Mesenchymal stem cell (in vitro differentiated cells and primary cell): ENCODE measurements around the gene SAA4.
"Not testable (repeated sequence)": the region's sequence is repeated elsewhere in the genome, so short reads cannot be mapped to it uniquely, and the experiment has no call there.

Source experiments
- DNase-seq: peaks from one replicate; pipeline ENCODE4 v3.0.0-alpha.2; 2013
- H2AFZ ChIP-seq: one replicate; pipeline ENCODE4 v1.6.1; 2013; ENCODE audit warnings: low read depth, mild to moderate bottlenecking, control low read depth, inconsistent platforms, low read length, moderate library complexity
- H2AK5ac ChIP-seq: 2 replicates; pipeline ENCODE4 v1.6.1; 2013; ENCODE audit warnings: low read length, moderate library complexity, mild to moderate bottlenecking, inconsistent platforms; ENCODE audit not compliant: severe bottlenecking
- H2BK120ac ChIP-seq: one replicate; pipeline ENCODE4 v1.6.1; 2013; ENCODE audit warnings: low read depth, mild to moderate bottlenecking, inconsistent platforms, low read length, moderate library complexity
- H2BK12ac ChIP-seq, 2 experiments: one replicate each; pipeline ENCODE4 v1.6.1; 2013; ENCODE audit warnings: inconsistent platforms in 2 of 2, low read length in 2 of 2, mild to moderate bottlenecking in 2 of 2, moderate library complexity in 2 of 2, control low read depth in 1 of 2
- H2BK15ac ChIP-seq: one replicate; pipeline ENCODE4 v1.6.1; 2013; ENCODE audit warnings: mild to moderate bottlenecking, low read depth, inconsistent platforms; ENCODE audit not compliant: poor library complexity, severe bottlenecking
- H2BK5ac ChIP-seq: 2 replicates; pipeline ENCODE4 v1.6.1; 2013; ENCODE audit warnings: low read depth, mild to moderate bottlenecking, low read length, control low read depth, inconsistent platforms; ENCODE audit not compliant: poor library complexity, severe bottlenecking
- H3K14ac ChIP-seq, 2 experiments: one replicate each; pipeline ENCODE4 v1.6.1; 2013; ENCODE audit warnings: inconsistent platforms in 2 of 2, low read length in 2 of 2, control low read depth in 1 of 2, mild to moderate bottlenecking in 1 of 2, moderate library complexity in 1 of 2
- H3K18ac ChIP-seq, 2 experiments: one replicate each; pipeline ENCODE4 v1.6.1; 2013; ENCODE audit warnings: inconsistent platforms in 2 of 2, low read length in 2 of 2, control low read depth in 1 of 2, low read depth in 1 of 2, mild to moderate bottlenecking in 1 of 2
- H3K23ac ChIP-seq, 2 experiments: one replicate each; pipeline ENCODE4 v1.6.1; 2013; ENCODE audit warnings: inconsistent platforms in 2 of 2, low read length in 2 of 2, mild to moderate bottlenecking in 2 of 2, moderate library complexity in 2 of 2, control low read depth in 1 of 2
- H3K27ac ChIP-seq: 2 replicates; pipeline ENCODE4 v1.5.1; 2013; ENCODE audit warnings: mild to moderate bottlenecking, moderate library complexity, low read length, control low read depth, inconsistent platforms; ENCODE audit not compliant: poor library complexity, severe bottlenecking
- H3K27me3 ChIP-seq, 2 experiments: 2 replicates each; pipeline versions ENCODE4 v1.6.1 to v1.7.0; 2013; ENCODE audit warnings: low read length in 2 of 2, mild to moderate bottlenecking in 2 of 2, moderate library complexity in 2 of 2, control low read depth in 1 of 2, inconsistent platforms in 1 of 2; ENCODE audit not compliant: control insufficient read depth in 1 of 2, insufficient read depth in 1 of 2
- H3K36me3 ChIP-seq, 2 experiments: 2 replicates each; pipeline versions ENCODE4 v1.6.1 to v1.7.0; 2013; ENCODE audit warnings: low read length in 2 of 2, control low read depth in 1 of 2, inconsistent platforms in 1 of 2, low read depth in 1 of 2, mild to moderate bottlenecking in 1 of 2; ENCODE audit not compliant: insufficient read depth in 2 of 2, control insufficient read depth in 1 of 2
- H3K4ac ChIP-seq, 2 experiments: one replicate each; pipeline ENCODE4 v1.6.1; 2013; ENCODE audit warnings: inconsistent platforms in 2 of 2, low read length in 2 of 2, mild to moderate bottlenecking in 2 of 2, moderate library complexity in 2 of 2, control low read depth in 1 of 2, low read depth in 1 of 2
- H3K4me1 ChIP-seq: 2 replicates; pipeline ENCODE4 v1.6.1; 2013; ENCODE audit warnings: low read depth, low read length, control low read depth; ENCODE audit not compliant: control insufficient read depth, insufficient read depth
- H3K4me2 ChIP-seq: 2 replicates; pipeline ENCODE4 v1.6.1; 2013; ENCODE audit warnings: low read length, mild to moderate bottlenecking, inconsistent platforms; ENCODE audit not compliant: poor library complexity, severe bottlenecking
- H3K4me3 ChIP-seq, 2 experiments: 2 replicates each; pipeline versions ENCODE4 v1.5.1 to v1.7.0; 2013; ENCODE audit warnings: low read length in 2 of 2, mild to moderate bottlenecking in 2 of 2, control low read depth in 1 of 2, low read depth in 1 of 2; ENCODE audit not compliant: insufficient read depth in 1 of 2
- H3K79me1 ChIP-seq: replicated peaks from 2 replicates; pipeline ENCODE4 v1.6.1; 2013; ENCODE audit warnings: mild to moderate bottlenecking, control low read depth, low read length, inconsistent platforms; ENCODE audit not compliant: poor library complexity, severe bottlenecking
- H3K9ac ChIP-seq: 2 replicates; pipeline ENCODE4 v1.7.0; 2013; ENCODE audit warnings: mild to moderate bottlenecking, low read length, moderate library complexity
- H3K9me3 ChIP-seq: 2 replicates; pipeline ENCODE4 v1.7.0; 2013; ENCODE audit warnings: mild to moderate bottlenecking, low read length; ENCODE audit not compliant: control insufficient read depth
- H4K8ac ChIP-seq: one replicate; pipeline ENCODE4 v1.6.1; 2013; ENCODE audit warnings: inconsistent platforms, mild to moderate bottlenecking, low read length, moderate library complexity
- H4K91ac ChIP-seq: one replicate; pipeline ENCODE4 v1.6.1; 2013; ENCODE audit warnings: mild to moderate bottlenecking, low read length, inconsistent platforms
- WGBS: methylation state at CpG from one replicate; pipeline ENCODE4 v1.1.7; 2013; ENCODE audit warnings: mixed read lengths; 5-methylcytosine and 5-hydroxymethylcytosine counted together

SAA4 gene

DNA sequence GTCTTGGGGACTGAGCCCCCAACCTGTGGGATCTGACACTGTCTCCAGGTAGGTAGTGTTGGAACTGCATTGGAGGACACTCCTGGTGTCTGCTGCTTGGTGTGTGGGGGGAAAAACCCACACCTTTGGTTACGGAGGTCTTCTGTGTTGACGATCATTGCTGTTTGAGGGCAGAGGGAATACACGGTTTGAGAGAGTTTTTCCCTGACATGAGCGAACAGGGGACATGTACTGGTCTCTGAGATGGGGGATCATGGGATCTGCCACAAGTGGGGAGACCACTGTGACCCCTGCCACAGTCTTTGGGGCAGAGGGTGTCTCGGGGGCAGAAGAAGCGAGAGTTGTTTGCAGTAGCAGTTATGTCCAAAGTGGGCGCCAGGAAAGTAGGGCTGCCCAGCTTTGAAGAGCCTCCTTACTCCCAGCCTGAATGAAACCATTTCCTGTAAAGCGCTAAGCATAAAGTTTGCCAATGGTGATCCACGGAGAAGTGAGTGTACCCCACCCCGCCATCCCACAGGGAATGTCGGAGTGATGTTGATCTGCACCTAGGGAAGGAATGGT is 17.3 kb upstream of the SAA4 start:
- Histone ChIP-seq H2AFZ (no peak overlapping the region), H3K23ac (no peak overlapping the region), H3K4me2 (no peak overlapping the region), H2BK5ac (no peak overlapping the region), H3K36me3 (no peaks in the 10 kb centered on the region), H3K4me1 (no peaks in the 10 kb centered on the region), H4K8ac (no peak overlapping the region), H2BK12ac (no peak overlapping the region), H3K27me3 (peaks cover 8 to 11% of the 10 kb centered on the region in 2 experiments), H3K14ac (peak overlapping the region in 1 of 2 experiments; percentile 75), H3K79me1 (no peaks in the 10 kb centered on the region), H3K27ac (no peak overlapping the region), H2BK15ac (no peak overlapping the region), H2AK5ac (no peak overlapping the region), H3K9ac (no peak overlapping the region), H3K4ac (no peak overlapping the region), H3K18ac (no peak overlapping the region), H2BK120ac (no peak overlapping the region), H3K9me3 (no peaks in the 10 kb centered on the region), H4K91ac (no peak overlapping the region), H3K4me3 (no peak overlapping the region)
- 86% methylated on average over 11 of the region's 11 CpGs for WGBS
- DNase-seq, result no peak

- Histone ChIP-seq H3K4me1 (no peaks in the 10 kb centered on the region), H2BK5ac (no peak overlapping the region), H2BK12ac (no peak overlapping the region), H3K27ac (no peak overlapping the region), H2BK120ac (no peak overlapping the region), H3K4me3 (no peak overlapping the region), H3K27me3 (peaks cover 8 to 15% of the 10 kb centered on the region in 2 experiments), H3K23ac (no peak overlapping the region), H2AK5ac (no peak overlapping the region), H3K4me2 (no peak overlapping the region), H3K14ac (no peak overlapping the region), H3K79me1 (no peaks in the 10 kb centered on the region), H3K4ac (no peak overlapping the region), H4K8ac (no peak overlapping the region), H3K9ac (no peak overlapping the region), H4K91ac (no peak overlapping the region), H2AFZ (no peak overlapping the region), H2BK15ac (no peak overlapping the region), H3K36me3 (no peaks in the 10 kb centered on the region), H3K18ac (no peak overlapping the region), H3K9me3 (no peaks in the 10 kb centered on the region)
- WGBS, result 74% methylated on average over 1 of the region's 3 CpGs
- DNase-seq, result no peak
These were observed 16.6 kb upstream of the SAA4 start for GRCh38 chr11:18253233-18253632.

GRCh38 chr11:18248561-18248960 is 12.0 kb upstream of the SAA4 start, which contains the start of gene SAA2:
Gene SAA2, minus strand, starts transcription at chr11:18248668. Its CDS starts 657 bp downstream, at chr11:18248011.
- no peak for DNase-seq
- H2BK5ac ChIP-seq, result no peak within 1 kb of the TSS
- no peaks in the 10 kb centered on the region for H3K36me3 ChIP-seq
- no peak within 1 kb of the TSS for H4K91ac ChIP-seq
- no peak within 1 kb of the TSS for H3K9ac ChIP-seq
- no peak within 1 kb of the TSS for H3K14ac ChIP-seq
- H3K9me3 ChIP-seq, result no peaks in the 10 kb centered on the region
- H2BK120ac ChIP-seq, result no peak within 1 kb of the TSS
- peaks cover 6% of the 10 kb centered on the region for H3K4me1 ChIP-seq
- H3K4me2 ChIP-seq, result no peak within 1 kb of the TSS
- 86% methylated on average over 5 of the region's 5 CpGs for WGBS
- no peak within 1 kb of the TSS for H2BK12ac ChIP-seq
- H2BK15ac ChIP-seq, result no peak within 1 kb of the TSS
- no peak within 1 kb of the TSS for H3K18ac ChIP-seq
- no peak within 1 kb of the TSS for H3K23ac ChIP-seq
- peaks cover 0 to 9% of the 10 kb centered on the region in 2 experiments for H3K27me3 ChIP-seq
- H3K27ac ChIP-seq, result no peak within 1 kb of the TSS
- no peak within 1 kb of the TSS for H2AK5ac ChIP-seq
- H3K4ac ChIP-seq, result no peak within 1 kb of the TSS
- H3K79me1 ChIP-seq, result no peaks in the 10 kb centered on the region
- no peak within 1 kb of the TSS for H3K4me3 ChIP-seq
- H4K8ac ChIP-seq, result no peak within 1 kb of the TSS
- no peak within 1 kb of the TSS for H2AFZ ChIP-seq

GRCh38 chr11:18247191-18247581 is 10.6 kb upstream of the SAA4 start:
- not testable (repeated sequence) for H3K27me3 ChIP-seq, H3K4me2 ChIP-seq, H3K79me1 ChIP-seq, H3K36me3 ChIP-seq, H3K18ac ChIP-seq, H3K4me3 ChIP-seq, H3K14ac ChIP-seq, H2BK12ac ChIP-seq, H3K23ac ChIP-seq, H2AK5ac ChIP-seq, H3K4me1 ChIP-seq, H2AFZ ChIP-seq, H3K9ac ChIP-seq, H2BK120ac ChIP-seq, H2BK15ac ChIP-seq, DNase-seq, H4K91ac ChIP-seq, H4K8ac ChIP-seq, H3K27ac ChIP-seq, H3K4ac ChIP-seq, H2BK5ac ChIP-seq, H3K9me3 ChIP-seq
- WGBS, result 20% methylated on average over 1 of the region's 6 CpGs
